GM12864 (cell line): Measurements from ENCODE around the gene CEP43.

Experiments used
- DNase-seq: peaks from one replicate; pipeline ENCODE4 v3.0.0-alpha.2; 2011; ENCODE audit warnings: low read depth
- H3K4me3 ChIP-seq: 2 replicates; pipeline ENCODE4 v1.5.1; 2011; ENCODE audit warnings: mild to moderate bottlenecking, low read depth, low read length, control low read depth
- CTCF ChIP-seq: IDR thresholded peaks from 2 replicates; pipeline ENCODE4 v1.5.1; 2011; ENCODE audit warnings: low read depth, mild to moderate bottlenecking, moderate library complexity, low read length, control low read depth, inconsistent platforms; ENCODE audit errors: missing control alignments

Gene CEP43

DNA sequence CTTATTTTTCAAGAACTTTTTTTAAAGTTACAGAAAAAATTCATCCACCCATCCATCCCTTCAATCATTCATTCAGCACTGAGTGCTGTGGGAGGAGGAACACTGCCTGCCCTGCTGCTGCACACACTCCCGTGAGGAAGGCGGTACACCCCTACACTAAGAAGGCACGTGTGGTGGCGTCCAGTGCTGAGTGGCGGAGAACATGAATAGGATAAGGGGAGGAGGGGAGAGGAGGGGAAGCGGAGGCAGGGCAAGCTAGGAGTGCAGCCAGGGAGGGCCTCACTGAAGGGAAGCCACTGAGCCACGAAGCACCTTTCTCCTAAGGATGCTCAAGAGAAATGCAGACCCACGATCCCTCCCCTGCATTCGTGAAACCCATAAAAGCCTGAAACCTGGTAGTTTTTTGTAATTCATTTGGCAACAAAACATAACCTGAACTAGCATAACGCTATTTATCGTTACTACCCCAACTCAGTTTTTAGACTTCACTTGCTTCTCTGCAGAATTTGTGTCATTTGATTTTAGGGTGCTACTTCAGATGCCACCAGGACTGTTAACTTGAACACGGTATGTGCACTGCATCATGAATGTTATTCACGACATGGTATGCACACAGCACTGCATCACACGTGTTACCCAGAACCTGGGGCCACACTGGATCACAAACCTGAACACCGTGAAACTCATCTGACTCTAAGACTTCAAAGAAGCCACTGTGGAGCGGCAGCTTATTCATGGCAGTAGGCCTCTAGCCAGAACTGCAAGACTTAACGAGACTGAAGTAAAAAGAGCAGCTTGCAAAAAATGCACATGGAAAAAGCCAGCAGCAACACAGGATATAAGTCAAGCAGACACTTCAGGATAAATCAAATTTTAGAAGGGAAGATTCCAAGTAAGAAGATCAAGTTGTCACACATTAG is 46.4 kb upstream of the CEP43 start:
- DNase-seq = no peak
- H3K4me3 ChIP-seq = no peak overlapping the region; the same call in 1 of the 2 replicates
- TF ChIP-seq CTCF = no peak

DNA sequence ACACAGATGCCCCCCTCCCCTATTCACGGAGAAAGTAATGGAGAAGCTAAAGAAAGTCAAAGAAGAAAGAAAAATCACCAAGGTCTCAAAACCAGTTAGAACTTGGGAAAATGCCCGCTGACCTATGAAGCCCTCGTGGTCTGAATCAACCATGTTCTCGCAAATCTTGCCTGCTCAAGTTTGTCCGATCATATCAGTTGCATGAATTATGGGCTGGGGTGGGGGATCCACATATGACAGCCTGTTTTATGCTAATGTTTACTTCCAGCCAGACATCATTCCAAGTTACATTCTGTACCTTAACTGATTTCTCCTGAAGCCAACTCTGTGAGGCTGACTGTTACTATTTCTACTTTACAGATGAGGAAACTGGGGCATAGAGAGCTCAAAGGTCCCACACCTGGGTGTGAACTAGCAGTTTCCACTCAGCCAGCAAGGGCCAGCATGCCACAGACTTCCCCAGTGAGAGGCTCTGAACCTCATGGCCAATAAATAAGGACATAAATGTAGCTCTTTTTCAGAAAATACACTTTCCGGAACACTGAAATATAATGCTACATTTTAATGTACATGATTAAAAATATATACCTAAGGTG is 45.0 kb upstream of the CEP43 start:
- no peak for DNase-seq
- TF ChIP-seq CTCF = no peak
- H3K4me3 ChIP-seq = peak overlapping the region; percentile 97

GRCh38 chr6:166955121-166955864 is 43.9 kb upstream of the CEP43 start:
- H3K4me3 ChIP-seq = peak overlapping the region; percentile 97
- no peak for TF ChIP-seq CTCF
- no peak for DNase-seq

GRCh38 chr6:166955865-166956443 is 43.2 kb upstream of the CEP43 start:
- no peak for DNase-seq
- H3K4me3 ChIP-seq = peak overlapping the region; percentile 97
- no peak for TF ChIP-seq CTCF

DNA sequence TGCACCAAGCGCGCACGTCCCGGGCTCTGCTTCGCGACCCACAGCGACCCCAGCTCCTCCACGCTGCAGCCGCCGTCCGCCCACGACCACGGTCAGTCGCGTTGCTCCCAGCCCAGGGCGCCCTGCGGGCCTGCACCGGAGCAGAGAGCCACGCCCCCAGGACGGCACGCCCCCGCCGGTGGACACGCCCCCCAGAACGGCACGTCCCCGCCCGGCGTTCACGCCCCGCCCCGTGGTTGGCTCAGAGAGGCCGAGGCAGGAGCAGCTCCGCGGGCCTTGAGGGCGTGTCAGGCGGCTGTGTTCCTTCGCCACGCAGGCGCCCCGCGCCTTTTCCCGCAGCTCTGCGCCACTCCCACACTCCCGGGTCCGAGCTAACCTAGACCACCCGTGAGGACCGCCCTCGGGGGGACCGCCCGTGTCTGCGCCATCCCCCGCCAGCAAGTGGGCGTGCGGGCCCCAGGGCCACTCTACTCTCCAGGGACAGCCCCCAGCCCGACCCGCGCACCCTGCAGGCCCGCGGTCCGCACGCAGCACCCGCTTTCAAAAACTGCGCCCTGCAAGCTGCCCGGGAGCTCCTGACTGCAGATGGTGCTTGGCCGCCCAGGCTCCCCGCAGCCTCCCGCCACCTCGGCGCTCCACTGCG is 42.6 kb upstream of the CEP43 start, which contains the start of gene RNASET2:
RNASET2 (minus strand) TSS at position 107 of the 643 bp plus-strand sequence. CDS start 368 bp downstream, outside the sequence.
- H3K4me3 ChIP-seq = peak within 1 kb of the TSS; percentile 97
- DNase-seq = no peak
- TF ChIP-seq CTCF = no peak

GRCh38 chr6:166957087-166957804 is 42.0 kb upstream of the CEP43 start:
- DNase-seq = no peak
- no peak for TF ChIP-seq CTCF
- H3K4me3 ChIP-seq = peak overlapping the region; percentile 97
